HepG2 (cell line): Measurements from ENCODE around the gene SMTNL1. TPM values are rescaled to one million over a fixed set of nuclear protein-coding genes. Genes with fewer than 3 reads are reported as not detected.
A peak's percentile ranks its signal among the peaks of the same experiment; 100 is the strongest.

Experiments used
- ASH2L ChIP-seq: fragments of 300-600, 200-600 bp; sonication (generic); IDR thresholded peaks from 2 replicates; pipeline ENCODE4 v1.7.0; 2017; ENCODE audit warnings: low read depth, mild to moderate bottlenecking, moderate library complexity, mixed read lengths, low read length; ENCODE audit not compliant: insufficient read length
- FOXA3 ChIP-seq: IDR thresholded peaks from 2 replicates; pipeline ENCODE4 v1.6.1; 2016; ENCODE audit warnings: missing genetic modification reagents, missing compliant biosample characterization
- FOXP1 ChIP-seq, 2 experiments: fragments of 450-650 bp in 1 of 2; IDR thresholded peaks; 2 replicates each; pipeline ENCODE4 v1.6.1; 2017 to 2018; ENCODE audit warnings: antibody characterized with exemption in 1 of 2
- GFI1 ChIP-seq: sonication (generic); formaldehyde crosslinking; IDR thresholded peaks from 2 replicates; pipeline ENCODE4 v1.5.0; 2020; ENCODE audit warnings: missing genetic modification reagents, mild to moderate bottlenecking, borderline replicate concordance
- IRF2 ChIP-seq: IDR thresholded peaks from 2 replicates; pipeline ENCODE4 v1.6.1; 2018; ENCODE audit warnings: missing genetic modification reagents, missing compliant biosample characterization
- MBD4 ChIP-seq: IDR thresholded peaks from 2 replicates; pipeline ENCODE4 v1.6.1; 2012; ENCODE audit warnings: low read length, inconsistent platforms, borderline replicate concordance
- MYNN ChIP-seq: sonication (generic); formaldehyde crosslinking; IDR thresholded peaks from 2 replicates; pipeline ENCODE4 v1.4.0; 2020; ENCODE audit warnings: mild to moderate bottlenecking, low read depth, missing genetic modification reagents
- NFATC3 ChIP-seq: sonication (generic); formaldehyde crosslinking; IDR thresholded peaks from 2 replicates; pipeline ENCODE4 v1.5.1; 2020; ENCODE audit warnings: mild to moderate bottlenecking, missing genetic modification reagents
- SKI ChIP-seq: fragments of 450-650 bp; IDR thresholded peaks from one replicate; pipeline ENCODE4 v1.6.1; 2018; ENCODE audit warnings: mild to moderate bottlenecking; ENCODE audit not compliant: partially characterized antibody
- SMARCC2 ChIP-seq: fragments of 450-650 bp; IDR thresholded peaks from 2 replicates; pipeline ENCODE4 v1.6.1; 2017; ENCODE audit warnings: antibody characterized with exemption, mild to moderate bottlenecking
- TBX3 ChIP-seq: fragments of 450-650 bp; IDR thresholded peaks from 2 replicates; pipeline ENCODE4 v1.6.1; 2017; ENCODE audit warnings: antibody characterized with exemption, mild to moderate bottlenecking, inconsistent platforms, borderline replicate concordance
- ZNF253 ChIP-seq: sonication (generic); formaldehyde crosslinking; IDR thresholded peaks from 2 replicates; pipeline ENCODE4 v1.8.0; 2022; ENCODE audit warnings: mild to moderate bottlenecking, missing genetic modification reagents, borderline replicate concordance
- ZNF44 ChIP-seq: sonication (generic); formaldehyde crosslinking; IDR thresholded peaks from 2 replicates; pipeline ENCODE4 v1.5.1; 2020; ENCODE audit warnings: mild to moderate bottlenecking, missing genetic modification reagents
- ZNF709 ChIP-seq: sonication (generic); formaldehyde crosslinking; IDR thresholded peaks from 2 replicates; pipeline ENCODE4 v1.5.0; 2020; ENCODE audit warnings: mild to moderate bottlenecking, missing genetic modification reagents
- ZZZ3 ChIP-seq: sonication (generic); formaldehyde crosslinking; IDR thresholded peaks from 2 replicates; pipeline ENCODE4 v1.4.0; 2020; ENCODE audit warnings: missing genetic modification reagents, mild to moderate bottlenecking, borderline replicate concordance
- polyA plus RNA-seq, 8 experiments: library from polyadenylated mRNA; depleted of rRNA in 3 of 8; stranded (reverse) in 7 of 8; unstranded in 1 of 8; fragments of >200 nt; fragmentation: Illumina TruSeq in 4 of 8; extraction: Trizol in 4 of 8; gene quantifications; 2 replicates each; pipeline versions ENCODE4 v1.2.1 to v1.2.3, GENCODE V29; 2011 to 2016; ENCODE audit warnings: low read depth in 4 of 8, missing spikeins in 1 of 8, mixed read lengths in 1 of 8; ENCODE audit not compliant: insufficient read depth in 1 of 8
- total RNA-seq, 5 experiments: library from RNA; depleted of rRNA; stranded (reverse); fragments of >200 nt; fragmentation: Illumina TruSeq; extraction: Trizol; gene quantifications; 2 replicates each; pipeline ENCODE4 v1.2.3, GENCODE V29; 2016; ENCODE audit warnings: low read depth in 1 of 5
- TF ChIP-seq, protein P1 (sequence below): IDR thresholded peaks from 2 replicates; pipeline ENCODE4 v1.4.0; 2020; ENCODE audit warnings: mild to moderate bottlenecking, missing genetic modification reagents
- TF ChIP-seq, protein P2 (sequence below): sonication (generic); formaldehyde crosslinking; conservative IDR thresholded peaks from 2 replicates; pipeline ENCODE4 v1.8.0; 2022; ENCODE audit warnings: mild to moderate bottlenecking, moderate library complexity, missing genetic modification reagents
- TF ChIP-seq, protein P3 (sequence below): sonication (generic); formaldehyde crosslinking; IDR thresholded peaks from 2 replicates; pipeline ENCODE4 v1.8.1; 2023; ENCODE audit warnings: mild to moderate bottlenecking, inconsistent platforms, moderate library complexity, missing genetic modification reagents, borderline replicate concordance
- TF ChIP-seq, protein P4 (sequence below): sonication (generic); formaldehyde crosslinking; conservative IDR thresholded peaks from 2 replicates; pipeline ENCODE4 v1.4.0; 2020; ENCODE audit warnings: missing genetic modification reagents

SMTNL1 gene
- total and polyA plus RNA-seq, 2 of the 13 experiments (the other 11 are each of a cell fraction or from before 2014, with no cell fraction given), result 0.04 TPM; not detected in 1

DNA sequence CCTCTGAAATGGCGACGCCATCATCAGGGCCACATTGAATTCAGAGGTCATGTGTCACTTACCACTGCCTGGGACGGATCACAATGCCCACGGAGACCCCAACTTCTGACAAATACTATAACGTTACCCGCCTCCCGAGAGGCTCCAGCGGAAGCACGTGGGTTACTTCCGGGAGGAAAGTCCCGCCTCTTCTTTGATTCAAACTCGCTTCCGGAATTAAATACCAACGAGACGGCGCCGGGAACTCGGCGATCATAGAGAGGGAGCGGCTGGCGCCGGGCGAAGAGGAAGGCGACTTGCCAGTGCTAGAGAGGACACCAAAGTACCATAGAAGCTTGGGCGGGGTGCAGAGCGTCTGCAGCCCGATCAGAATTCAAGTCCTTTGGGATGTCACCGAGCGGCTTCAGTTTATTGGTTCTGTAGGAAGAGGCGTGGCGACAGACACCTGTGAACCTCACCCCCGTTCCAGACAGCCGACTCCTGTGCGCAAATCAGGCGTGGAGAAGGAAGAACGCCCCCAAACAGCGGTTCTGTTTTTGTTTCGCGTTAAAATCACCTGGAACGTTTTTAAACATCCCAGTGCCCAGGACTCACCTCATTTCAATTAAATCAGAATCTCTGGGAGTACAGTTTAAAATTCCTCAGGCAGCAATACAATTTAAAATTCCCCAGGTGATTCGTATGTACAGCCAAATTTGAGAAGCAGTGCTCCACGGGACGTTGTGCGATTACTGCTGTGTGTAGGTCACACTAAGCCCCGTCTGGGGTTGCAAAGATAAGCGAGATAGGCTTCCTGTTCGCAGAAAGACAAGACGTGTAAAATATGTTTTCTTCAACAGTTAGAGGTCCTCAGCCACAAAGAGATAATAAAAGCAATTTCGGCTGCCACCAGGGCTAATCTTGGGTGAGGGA lies 6.5 kb upstream of the SMTNL1 start, which contains the start of gene TIMM10 (continued):
- TF ChIP-seq ZNF253 (CRISPR knock-in tag) (no peak), ZNF709 (CRISPR knock-in tag) (no peak), MYNN (CRISPR knock-in tag) (peak; percentile 26; the same call in 1 of the 2 replicates), ASH2L (no peak), MBD4 (no peak), SKI (peak; percentile 83), ZZZ3 (peak; percentile 82; the same call in 1 of the 2 replicates), IRF2 (peak; percentile 84), SMARCC2 (no peak), GFI1 (CRISPR knock-in tag) (peak; percentile 72; the same call in 1 of the 2 replicates), TBX3 (0 out of 2 replicates have a peak, but pooled peaks have one; percentile 38), NFATC3 (CRISPR knock-in tag) (peak; percentile 88; the same call in 1 of the 2 replicates), ZNF44 (CRISPR knock-in tag) (no peak), FOXA3 (CRISPR knock-in tag) (peak; percentile 58), FOXP1 (IDR thresholded peaks at IDR 0.05) (no peak), FOXP1 (CRISPR knock-in tag; IDR thresholded peaks at IDR 0.05) (no peak)
- TF ChIP-seq, protein P1, sequence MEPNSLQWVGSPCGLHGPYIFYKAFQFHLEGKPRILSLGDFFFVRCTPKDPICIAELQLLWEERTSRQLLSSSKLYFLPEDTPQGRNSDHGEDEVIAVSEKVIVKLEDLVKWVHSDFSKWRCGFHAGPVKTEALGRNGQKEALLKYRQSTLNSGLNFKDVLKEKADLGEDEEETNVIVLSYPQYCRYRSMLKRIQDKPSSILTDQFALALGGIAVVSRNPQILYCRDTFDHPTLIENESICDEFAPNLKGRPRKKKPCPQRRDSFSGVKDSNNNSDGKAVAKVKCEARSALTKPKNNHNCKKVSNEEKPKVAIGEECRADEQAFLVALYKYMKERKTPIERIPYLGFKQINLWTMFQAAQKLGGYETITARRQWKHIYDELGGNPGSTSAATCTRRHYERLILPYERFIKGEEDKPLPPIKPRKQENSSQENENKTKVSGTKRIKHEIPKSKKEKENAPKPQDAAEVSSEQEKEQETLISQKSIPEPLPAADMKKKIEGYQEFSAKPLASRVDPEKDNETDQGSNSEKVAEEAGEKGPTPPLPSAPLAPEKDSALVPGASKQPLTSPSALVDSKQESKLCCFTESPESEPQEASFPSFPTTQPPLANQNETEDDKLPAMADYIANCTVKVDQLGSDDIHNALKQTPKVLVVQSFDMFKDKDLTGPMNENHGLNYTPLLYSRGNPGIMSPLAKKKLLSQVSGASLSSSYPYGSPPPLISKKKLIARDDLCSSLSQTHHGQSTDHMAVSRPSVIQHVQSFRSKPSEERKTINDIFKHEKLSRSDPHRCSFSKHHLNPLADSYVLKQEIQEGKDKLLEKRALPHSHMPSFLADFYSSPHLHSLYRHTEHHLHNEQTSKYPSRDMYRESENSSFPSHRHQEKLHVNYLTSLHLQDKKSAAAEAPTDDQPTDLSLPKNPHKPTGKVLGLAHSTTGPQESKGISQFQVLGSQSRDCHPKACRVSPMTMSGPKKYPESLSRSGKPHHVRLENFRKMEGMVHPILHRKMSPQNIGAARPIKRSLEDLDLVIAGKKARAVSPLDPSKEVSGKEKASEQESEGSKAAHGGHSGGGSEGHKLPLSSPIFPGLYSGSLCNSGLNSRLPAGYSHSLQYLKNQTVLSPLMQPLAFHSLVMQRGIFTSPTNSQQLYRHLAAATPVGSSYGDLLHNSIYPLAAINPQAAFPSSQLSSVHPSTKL (CRISPR knock-in tag), result peak; percentile 62; the same call in 1 of the 2 replicates
- TF ChIP-seq, protein P2, sequence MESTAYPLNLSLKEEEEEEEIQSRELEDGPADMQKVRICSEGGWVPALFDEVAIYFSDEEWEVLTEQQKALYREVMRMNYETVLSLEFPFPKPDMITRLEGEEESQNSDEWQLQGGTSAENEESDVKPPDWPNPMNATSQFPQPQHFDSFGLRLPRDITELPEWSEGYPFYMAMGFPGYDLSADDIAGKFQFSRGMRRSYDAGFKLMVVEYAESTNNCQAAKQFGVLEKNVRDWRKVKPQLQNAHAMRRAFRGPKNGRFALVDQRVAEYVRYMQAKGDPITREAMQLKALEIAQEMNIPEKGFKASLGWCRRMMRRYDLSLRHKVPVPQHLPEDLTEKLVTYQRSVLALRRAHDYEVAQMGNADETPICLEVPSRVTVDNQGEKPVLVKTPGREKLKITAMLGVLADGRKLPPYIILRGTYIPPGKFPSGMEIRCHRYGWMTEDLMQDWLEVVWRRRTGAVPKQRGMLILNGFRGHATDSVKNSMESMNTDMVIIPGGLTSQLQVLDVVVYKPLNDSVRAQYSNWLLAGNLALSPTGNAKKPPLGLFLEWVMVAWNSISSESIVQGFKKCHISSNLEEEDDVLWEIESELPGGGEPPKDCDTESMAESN (CRISPR knock-in tag), result no peak
- TF ChIP-seq, protein P3, sequence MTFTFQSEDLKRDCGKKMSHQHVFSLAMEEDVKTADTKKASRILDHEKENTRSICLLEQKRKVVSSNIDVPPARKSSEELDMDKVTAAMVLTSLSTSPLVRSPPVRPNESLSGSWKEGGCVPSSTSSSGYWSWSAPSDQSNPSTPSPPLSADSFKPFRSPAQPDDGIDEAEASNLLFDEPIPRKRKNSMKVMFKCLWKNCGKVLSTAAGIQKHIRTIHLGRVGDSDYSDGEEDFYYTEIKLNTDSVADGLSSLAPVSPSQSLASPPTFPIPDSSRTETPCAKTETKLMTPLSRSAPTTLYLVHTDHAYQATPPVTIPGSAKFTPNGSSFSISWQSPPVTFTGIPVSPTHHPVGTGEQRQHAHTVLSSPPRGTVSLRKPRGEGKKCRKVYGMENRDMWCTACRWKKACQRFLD (CRISPR knock-in tag), result 0 out of 2 replicates have a peak, but pooled peaks have one; percentile 25
- TF ChIP-seq, protein P4, sequence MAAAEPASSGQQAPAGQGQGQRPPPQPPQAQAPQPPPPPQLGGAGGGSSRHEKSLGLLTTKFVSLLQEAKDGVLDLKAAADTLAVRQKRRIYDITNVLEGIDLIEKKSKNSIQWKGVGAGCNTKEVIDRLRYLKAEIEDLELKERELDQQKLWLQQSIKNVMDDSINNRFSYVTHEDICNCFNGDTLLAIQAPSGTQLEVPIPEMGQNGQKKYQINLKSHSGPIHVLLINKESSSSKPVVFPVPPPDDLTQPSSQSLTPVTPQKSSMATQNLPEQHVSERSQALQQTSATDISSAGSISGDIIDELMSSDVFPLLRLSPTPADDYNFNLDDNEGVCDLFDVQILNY, result no peak
